H9 (cell line): ENCODE measurements around the gene TMEM200A. TPM values are rescaled to one million over a fixed set of nuclear protein-coding genes. Genes with fewer than 3 reads are reported as not detected.

Experiments used
- DNase-seq: peaks from one replicate; pipeline ENCODE4 v3.0.0-alpha.2; 2017
- H2AFZ ChIP-seq: one replicate; pipeline ENCODE4 v1.6.1; 2013; ENCODE audit warnings: mild to moderate bottlenecking, low read length, control low read depth, moderate library complexity
- H2AK5ac ChIP-seq: 2 replicates; pipeline ENCODE4 v1.6.1; 2013; ENCODE audit warnings: low read length, control low read depth, mixed read lengths; ENCODE audit not compliant: insufficient read length
- H2BK120ac ChIP-seq: one replicate; pipeline ENCODE4 v1.6.1; 2013; ENCODE audit warnings: low read depth, mild to moderate bottlenecking, low read length, control low read depth, inconsistent platforms; ENCODE audit not compliant: poor library complexity, severe bottlenecking
- H2BK12ac ChIP-seq: 2 replicates; pipeline ENCODE4 v1.6.1; 2013; ENCODE audit warnings: low read length, control low read depth, mixed read lengths, low read depth; ENCODE audit not compliant: insufficient read length
- H2BK15ac ChIP-seq: 2 replicates; pipeline ENCODE4 v1.6.1; 2013; ENCODE audit warnings: low read depth, low read length, control low read depth
- H2BK20ac ChIP-seq: one replicate; pipeline ENCODE4 v1.6.1; 2013; ENCODE audit warnings: low read depth, mild to moderate bottlenecking, low read length, control low read depth, inconsistent platforms; ENCODE audit not compliant: poor library complexity, severe bottlenecking
- H2BK5ac ChIP-seq: 2 replicates; pipeline ENCODE4 v1.6.1; 2013; ENCODE audit warnings: low read length, control low read depth, mixed read lengths; ENCODE audit not compliant: insufficient read length
- H3K14ac ChIP-seq: 2 replicates; pipeline ENCODE4 v1.6.1; 2013; ENCODE audit warnings: low read length, control low read depth; ENCODE audit not compliant: insufficient read depth
- H3K18ac ChIP-seq: 2 replicates; pipeline ENCODE4 v1.6.1; 2013; ENCODE audit warnings: low read depth, mild to moderate bottlenecking, mixed read lengths, low read length, control low read depth; ENCODE audit not compliant: insufficient read length
- H3K23ac ChIP-seq: 2 replicates; pipeline ENCODE4 v1.6.1; 2013; ENCODE audit warnings: low read length, control low read depth, mixed read lengths, low read depth; ENCODE audit not compliant: insufficient read length
- H3K23me2 ChIP-seq: 2 replicates; pipeline ENCODE4 v1.6.1; 2013; ENCODE audit warnings: low read depth, mild to moderate bottlenecking, mixed read lengths, low read length, control low read depth; ENCODE audit not compliant: insufficient read length, poor library complexity, severe bottlenecking
- H3K27ac ChIP-seq: 2 replicates; pipeline ENCODE4 v1.5.1; 2013; ENCODE audit warnings: low read length, control low read depth, mixed read lengths, low read depth; ENCODE audit not compliant: insufficient read length
- H3K27me3 ChIP-seq: 2 replicates; pipeline ENCODE4 v1.6.1; 2013; ENCODE audit warnings: low read length, control low read depth, inconsistent platforms; ENCODE audit not compliant: insufficient read depth
- H3K4ac ChIP-seq: 2 replicates; pipeline ENCODE4 v1.6.1; 2013; ENCODE audit warnings: low read depth, mild to moderate bottlenecking, control low read depth, inconsistent platforms, low read length, moderate library complexity
- H3K4me1 ChIP-seq: 2 replicates; pipeline ENCODE4 v1.6.1; 2013; ENCODE audit warnings: low read length, control low read depth, inconsistent platforms; ENCODE audit not compliant: insufficient read depth
- H3K4me2 ChIP-seq: 2 replicates; pipeline ENCODE4 v1.6.1; 2013; ENCODE audit warnings: low read length, control low read depth, mixed read lengths; ENCODE audit not compliant: insufficient read length, insufficient read depth
- H3K56ac ChIP-seq: 2 replicates; pipeline ENCODE4 v1.6.1; 2013; ENCODE audit warnings: low read depth, mild to moderate bottlenecking, mixed read lengths, low read length, control low read depth; ENCODE audit not compliant: insufficient read length
- H3K79me1 ChIP-seq: 2 replicates; pipeline ENCODE4 v1.6.1; 2013; ENCODE audit warnings: low read depth, mild to moderate bottlenecking, moderate library complexity, low read length, control low read depth, inconsistent platforms; ENCODE audit not compliant: insufficient read depth, poor library complexity, severe bottlenecking
- H3K79me2 ChIP-seq: 2 replicates; pipeline ENCODE4 v1.6.1; 2013; ENCODE audit warnings: low read length, control low read depth, inconsistent platforms; ENCODE audit not compliant: insufficient read depth
- H3K9ac ChIP-seq: 2 replicates; pipeline ENCODE4 v1.6.1; 2013; ENCODE audit warnings: low read length, control low read depth, mixed read lengths; ENCODE audit not compliant: insufficient read length; ENCODE audit errors: extremely low read depth
- H3K9me3 ChIP-seq: one replicate; pipeline ENCODE4 v1.6.1; 2013; ENCODE audit warnings: low read depth, low read length, inconsistent platforms; ENCODE audit not compliant: control insufficient read depth
- H3T11ph ChIP-seq: one replicate; pipeline ENCODE4 v1.6.1; 2013; ENCODE audit warnings: mild to moderate bottlenecking, low read length, control low read depth, inconsistent platforms
- H4K20me1 ChIP-seq: one replicate; pipeline ENCODE4 v1.6.1; 2013; ENCODE audit not compliant: control insufficient read depth, insufficient read length, insufficient read depth
- H4K5ac ChIP-seq: 2 replicates; pipeline ENCODE4 v1.6.1; 2013; ENCODE audit warnings: low read depth, mild to moderate bottlenecking, mixed read lengths, low read length, control low read depth; ENCODE audit not compliant: insufficient read length
- H4K8ac ChIP-seq: replicated peaks from 2 replicates; pipeline ENCODE4 v1.6.1; 2013; ENCODE audit warnings: low read length, control low read depth, mixed read lengths, low read depth; ENCODE audit not compliant: insufficient read length
- H4K91ac ChIP-seq: 2 replicates; pipeline ENCODE4 v1.6.1; 2013; ENCODE audit warnings: low read depth, mild to moderate bottlenecking, moderate library complexity, mixed read lengths, low read length, control low read depth; ENCODE audit not compliant: insufficient read length
- H3K27ac Mint-ChIP-seq, 3 experiments: 2 replicates in 2 of 3; 3 replicates in 1 of 3; pipeline ENCODE4 v1.8.0; 2020 to 2021; ENCODE audit warnings: mixed read lengths in 3 of 3, mild to moderate bottlenecking in 1 of 3, moderate library complexity in 1 of 3
- H3K27me3 Mint-ChIP-seq: 2 replicates; pipeline ENCODE4 v1.8.0; 2021; ENCODE audit warnings: low read depth, mild to moderate bottlenecking, moderate library complexity, mixed read lengths
- H3K36me3 Mint-ChIP-seq, 3 experiments: 2 replicates in 2 of 3; 3 replicates in 1 of 3; pipeline ENCODE4 v1.8.0; 2020 to 2021; ENCODE audit warnings: low read depth in 3 of 3, mixed read lengths in 3 of 3; ENCODE audit not compliant: insufficient read depth in 1 of 3
- H3K4me1 Mint-ChIP-seq, 2 experiments: 2 replicates each; pipeline ENCODE4 v1.8.0; 2020; ENCODE audit warnings: mixed read lengths in 2 of 2
- H3K4me3 Mint-ChIP-seq, 2 experiments: 2 replicates in 1 of 2; 3 replicates in 1 of 2; pipeline ENCODE4 v1.8.0; 2020 to 2021; ENCODE audit warnings: mild to moderate bottlenecking in 2 of 2, mixed read lengths in 2 of 2, moderate library complexity in 1 of 2
- H3K9me3 Mint-ChIP-seq, 2 experiments: 2 replicates in 1 of 2; 3 replicates in 1 of 2; pipeline ENCODE4 v1.8.0; 2020; ENCODE audit warnings: mild to moderate bottlenecking in 2 of 2, mixed read lengths in 2 of 2, moderate library complexity in 1 of 2
- WGBS: extraction: QIAGEN DNeasy Blood & Tissue Kit; methylation state at CpG from one replicate; pipeline ENCODE4 v1.1.7; 2013; ENCODE audit warnings: missing lambda C conversion rate, low lambda C conversion rate, mixed read lengths; ENCODE audit not compliant: insufficient read length; ENCODE audit errors: extremely low coverage; 5-methylcytosine and 5-hydroxymethylcytosine counted together
- total RNA-seq: library from RNA; stranded (reverse); gene quantifications from 2 replicates; pipeline ENCODE4 v1.2.1, GENCODE V29; 2021
- TF ChIP-seq, protein P1 (sequence below): fragments of 200-600 bp; sonication (generic); conservative IDR thresholded peaks from 3 replicates; pipeline ENCODE4 v1.8.0; 2021; ENCODE audit warnings: antibody characterized with exemption, mild to moderate bottlenecking

TMEM200A gene
- total RNA-seq, 1 experiment from 2014 or later: 6.1 TPM

DNA sequence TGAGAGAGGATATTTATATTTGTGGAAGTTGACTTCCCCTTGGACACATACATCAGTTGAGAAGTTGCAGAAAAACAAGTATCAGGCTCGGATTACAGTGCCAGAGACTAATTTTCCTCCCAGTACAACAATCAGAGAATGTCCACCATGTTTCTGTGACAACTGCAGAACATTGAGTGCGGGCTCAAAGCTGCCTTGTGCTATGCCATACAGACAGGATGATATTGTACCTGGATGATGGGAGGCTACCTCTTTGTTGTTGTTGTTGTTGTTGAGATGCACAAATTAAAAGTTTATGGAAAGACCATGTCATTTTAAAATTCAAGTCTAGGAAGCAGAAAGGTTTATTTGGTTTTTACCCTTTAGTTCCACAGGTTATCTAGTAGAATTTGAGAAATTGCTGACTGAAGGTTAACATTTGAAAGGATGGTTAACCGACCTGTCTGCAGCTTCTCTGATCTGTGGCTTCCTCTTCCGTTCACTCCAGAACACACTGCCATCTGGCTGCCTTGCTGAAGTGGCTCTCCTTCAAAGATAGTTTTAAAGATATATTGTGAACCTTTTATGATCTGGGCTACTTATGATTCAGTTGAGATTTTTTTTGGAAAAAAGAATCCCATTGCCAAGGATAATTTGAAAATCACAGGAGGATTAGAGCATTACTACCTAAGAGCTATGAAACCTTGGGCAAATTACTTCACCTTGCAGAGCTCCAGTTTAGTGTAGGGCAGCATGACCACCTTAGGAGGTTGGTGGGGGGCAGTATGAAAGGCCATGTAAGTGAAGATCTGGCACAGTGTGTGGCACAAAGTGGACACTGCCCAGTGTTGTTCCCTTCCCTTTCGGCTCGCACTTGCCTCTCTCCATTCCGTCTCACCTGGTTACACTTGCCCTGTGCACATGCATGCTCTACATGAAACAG lies 15.9 kb downstream of the TMEM200A start:
- H2AFZ ChIP-seq: no peak overlapping the region
- no peaks in the 10 kb centered on the region for H4K20me1 ChIP-seq
- H3K14ac ChIP-seq: no peak overlapping the region
- H3K27ac ChIP-seq: no peak overlapping the region
- H3K18ac ChIP-seq: no peak overlapping the region
- no peaks in the 10 kb centered on the region for H3K79me1 ChIP-seq
- H2BK15ac ChIP-seq: no peak overlapping the region
- no peak overlapping the region for H2BK120ac ChIP-seq
- H3K36me3 Mint-ChIP-seq: peaks cover 0 to 8% (median 0%) of the 10 kb centered on the region in 3 experiments; a peak in 2 of 7 replicates
- H2BK5ac ChIP-seq: no peak overlapping the region
- H2BK20ac ChIP-seq: no peak overlapping the region
- H3K4me1 ChIP-seq: no peaks in the 10 kb centered on the region; the same call in 1 of the 2 replicates
- no peak overlapping the region for H3K4me3 Mint-ChIP-seq
- TF ChIP-seq, protein P1, sequence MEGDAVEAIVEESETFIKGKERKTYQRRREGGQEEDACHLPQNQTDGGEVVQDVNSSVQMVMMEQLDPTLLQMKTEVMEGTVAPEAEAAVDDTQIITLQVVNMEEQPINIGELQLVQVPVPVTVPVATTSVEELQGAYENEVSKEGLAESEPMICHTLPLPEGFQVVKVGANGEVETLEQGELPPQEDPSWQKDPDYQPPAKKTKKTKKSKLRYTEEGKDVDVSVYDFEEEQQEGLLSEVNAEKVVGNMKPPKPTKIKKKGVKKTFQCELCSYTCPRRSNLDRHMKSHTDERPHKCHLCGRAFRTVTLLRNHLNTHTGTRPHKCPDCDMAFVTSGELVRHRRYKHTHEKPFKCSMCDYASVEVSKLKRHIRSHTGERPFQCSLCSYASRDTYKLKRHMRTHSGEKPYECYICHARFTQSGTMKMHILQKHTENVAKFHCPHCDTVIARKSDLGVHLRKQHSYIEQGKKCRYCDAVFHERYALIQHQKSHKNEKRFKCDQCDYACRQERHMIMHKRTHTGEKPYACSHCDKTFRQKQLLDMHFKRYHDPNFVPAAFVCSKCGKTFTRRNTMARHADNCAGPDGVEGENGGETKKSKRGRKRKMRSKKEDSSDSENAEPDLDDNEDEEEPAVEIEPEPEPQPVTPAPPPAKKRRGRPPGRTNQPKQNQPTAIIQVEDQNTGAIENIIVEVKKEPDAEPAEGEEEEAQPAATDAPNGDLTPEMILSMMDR: no peak
- no peak overlapping the region for H4K5ac ChIP-seq
- WGBS: no CpG with 5 or more reads among the region's 7 CpGs
- H4K91ac ChIP-seq: no peak overlapping the region
- no peak overlapping the region for H3K4ac ChIP-seq
- no peaks in the 10 kb centered on the region for H3K9me3 ChIP-seq
- no peaks in the 10 kb centered on the region for H3K27me3 ChIP-seq
- no peak for DNase-seq
- 0 out of 2 replicates have a peak, but pooled peaks cover 2% of the 10 kb centered on the region for H3K79me2 ChIP-seq
- H3K27ac Mint-ChIP-seq: no peak overlapping the region
- H3K27me3 Mint-ChIP-seq: no peaks in the 10 kb centered on the region
- no peak overlapping the region for H3K56ac ChIP-seq
- H4K8ac ChIP-seq: no peak overlapping the region
- no peak overlapping the region for H2AK5ac ChIP-seq
- no peaks in the 10 kb centered on the region; a peak in 1 of 5 replicates for H3K9me3 Mint-ChIP-seq
- H3K23ac ChIP-seq: no peak overlapping the region
- H3T11ph ChIP-seq: no peak overlapping the region
- no peak overlapping the region for H3K9ac ChIP-seq
- no peaks in the 10 kb centered on the region for H3K23me2 ChIP-seq
- H3K4me2 ChIP-seq: no peak overlapping the region
- no peak overlapping the region for H2BK12ac ChIP-seq
- H3K4me1 Mint-ChIP-seq: peaks cover 24 to 39% of the 10 kb centered on the region in 2 experiments
